A549 treated with DMSO at 1 μM for 4 hours (cell line): ENCODE measurements around the gene CEL. TPM values are rescaled to one million over a fixed set of nuclear protein-coding genes. Genes with fewer than 3 reads are reported as not detected.

Experiments
- total RNA-seq: library from RNA; stranded (reverse); fragments of 200-300 nt; extraction: Qiagen RNA extraction; gene quantifications from 5 replicates; pipeline ENCODE4 v1.2.3, GENCODE V29; 2022; ENCODE audit warnings: low read depth

The CEL gene
- total RNA-seq = 0.38 to 1.0 TPM (median 0.65 TPM) in 5 replicates

GRCh38 chr9:133061764-133062145 is at the start of gene CEL:
CEL (plus strand) TSS chr9:133061981; CDS start chr9:133062003, 22 bp downstream.

GRCh38 chr9:133030317-133031129 is 31.3 kb upstream of the CEL start, which contains the start of gene GTF3C5:
GTF3C5 (plus strand) TSS chr9:133030997; CDS start chr9:133031012, 15 bp downstream.

Other genes starting within 250 kb of the CEL start
- gene AK8, start 183.7 kb upstream of the CEL start, total RNA-seq = 0.74 to 1.5 TPM (median 0.89 TPM) in 5 replicates
- 3.8 to 5.2 TPM (median 4.7 TPM) in 5 replicates for gene SPACA9, start 183.1 kb upstream of the CEL start, total RNA-seq
- 16.2 to 19.7 TPM (median 17.9 TPM) in 5 replicates for gene TSC1, start 117.4 kb upstream of the CEL start, total RNA-seq
- gene GFI1B, start 83.3 kb upstream of the CEL start, total RNA-seq = 0.06 to 0.15 TPM (median 0.06 TPM) in 3 of 5 replicates, not detected in the others
- gene GTF3C5, start 31.0 kb upstream of the CEL start, total RNA-seq = 63.7 to 72.7 TPM (median 68.3 TPM) in 5 replicates
- 24.4 to 27.8 TPM (median 25.1 TPM) in 5 replicates for gene RALGDS, start 59.3 kb downstream of the CEL start, total RNA-seq
- gene GBGT1, start 101.9 kb downstream of the CEL start, total RNA-seq = 1.7 to 3.4 TPM (median 2.4 TPM) in 5 replicates
- gene OBP2B, start 147.3 kb downstream of the CEL start, total RNA-seq = not detected in 5 replicates
- gene ABO, start 213.2 kb downstream of the CEL start, total RNA-seq = not detected in 5 replicates